NCI-H524 (cell line): ENCODE data around the gene CRB1.

Experiments used
- DNase-seq, 2 experiments: peaks; one replicate each; lab custom pipeline; 2025; lab: John Stamatoyannopoulos, UW

CRB1 gene

DNA sequence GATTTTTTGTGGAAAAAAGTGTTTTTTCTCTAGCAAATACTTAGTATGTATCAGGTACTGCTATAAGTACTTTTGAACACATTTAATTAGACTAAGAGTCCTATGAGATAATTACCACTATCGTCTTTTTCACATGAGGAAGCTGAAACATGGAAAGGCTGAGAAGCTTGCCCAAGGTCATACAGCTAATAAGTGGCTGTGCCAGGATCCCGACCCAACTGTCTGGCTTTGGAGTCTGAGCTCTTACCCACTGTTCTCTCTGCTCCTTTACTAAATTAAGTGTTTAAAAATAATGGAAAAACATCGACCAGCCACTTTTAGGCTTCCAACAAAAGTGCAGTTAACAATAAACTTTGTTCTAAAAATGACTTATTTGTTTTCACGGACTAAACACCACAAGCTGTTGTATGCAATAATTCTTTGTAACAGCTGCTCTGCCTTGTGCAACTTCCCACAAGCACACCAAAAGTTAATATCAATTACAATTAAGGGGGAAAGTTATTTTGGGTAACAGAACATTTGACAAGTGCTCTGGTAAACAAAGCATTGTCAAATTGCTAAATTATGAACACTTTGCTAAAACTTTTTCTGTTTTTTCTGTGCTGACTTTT, 75.7 kb downstream of the CRB1 start:
- no peak for DNase-seq

DNA sequence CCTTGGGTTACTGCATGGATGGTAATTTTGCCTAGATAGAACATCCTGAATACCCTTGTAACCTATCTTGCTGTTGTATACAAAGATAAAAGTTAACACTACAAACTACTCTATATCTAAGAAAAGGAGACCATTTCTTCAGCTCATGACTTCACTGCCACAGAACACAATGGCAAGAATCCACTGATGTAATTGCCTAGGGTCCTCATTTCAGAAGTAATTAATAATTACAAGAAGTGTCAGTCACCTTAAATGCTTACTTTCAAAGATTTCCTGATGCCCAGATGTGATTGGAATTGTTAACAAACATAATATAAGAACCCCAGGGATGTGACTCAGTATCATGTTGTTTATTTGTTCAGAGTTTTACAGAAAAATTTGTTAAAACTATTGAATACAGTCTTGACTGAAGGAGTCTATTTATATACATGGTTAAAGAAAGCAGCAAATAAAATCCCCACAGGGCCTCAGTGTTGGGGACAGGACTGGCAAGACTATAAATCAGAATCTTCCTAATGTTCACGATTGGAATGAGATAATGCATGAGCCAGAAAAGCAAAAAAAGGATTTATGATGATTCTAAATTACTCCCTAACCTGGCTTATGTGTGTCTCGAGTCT, 83.9 kb downstream of the CRB1 start:
- DNase-seq: no peak

DNA sequence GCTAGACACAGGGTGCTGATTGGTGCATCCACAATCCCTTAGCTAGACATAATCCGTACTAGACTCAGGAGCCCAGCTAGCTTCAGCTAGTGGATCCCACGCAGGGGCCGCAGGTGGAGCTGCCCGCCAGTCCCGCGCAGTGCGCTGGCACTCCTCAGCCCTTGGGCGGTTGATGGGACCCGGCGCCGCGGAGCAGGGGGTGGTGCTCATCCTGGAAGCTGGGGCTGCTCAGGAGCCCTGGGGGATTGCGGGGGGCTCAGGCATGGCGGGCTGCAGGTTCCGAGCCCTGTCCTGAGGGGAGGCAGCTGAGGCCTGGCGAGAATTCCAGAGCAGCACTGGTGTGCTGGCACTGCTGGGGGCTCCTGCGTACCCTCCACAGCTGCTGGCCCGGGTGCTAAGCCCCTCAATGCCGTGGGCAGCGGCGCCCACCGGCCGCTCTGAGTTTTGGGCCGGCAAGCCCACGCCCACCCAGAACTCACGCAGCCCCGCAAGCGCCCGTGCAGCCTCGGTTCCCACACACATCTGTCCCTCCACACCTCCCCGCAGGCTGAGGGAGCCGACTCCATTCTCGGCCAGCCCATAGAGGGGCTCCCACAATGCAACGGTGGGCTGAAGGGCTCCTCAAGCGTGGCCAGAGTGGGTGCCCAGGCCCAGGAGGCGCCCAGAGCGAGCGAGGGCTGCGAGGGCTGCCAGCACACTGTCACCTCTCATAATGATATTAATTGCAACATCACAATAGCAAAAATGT, 87.4 kb downstream of the CRB1 start:
- no peak for DNase-seq

DNA sequence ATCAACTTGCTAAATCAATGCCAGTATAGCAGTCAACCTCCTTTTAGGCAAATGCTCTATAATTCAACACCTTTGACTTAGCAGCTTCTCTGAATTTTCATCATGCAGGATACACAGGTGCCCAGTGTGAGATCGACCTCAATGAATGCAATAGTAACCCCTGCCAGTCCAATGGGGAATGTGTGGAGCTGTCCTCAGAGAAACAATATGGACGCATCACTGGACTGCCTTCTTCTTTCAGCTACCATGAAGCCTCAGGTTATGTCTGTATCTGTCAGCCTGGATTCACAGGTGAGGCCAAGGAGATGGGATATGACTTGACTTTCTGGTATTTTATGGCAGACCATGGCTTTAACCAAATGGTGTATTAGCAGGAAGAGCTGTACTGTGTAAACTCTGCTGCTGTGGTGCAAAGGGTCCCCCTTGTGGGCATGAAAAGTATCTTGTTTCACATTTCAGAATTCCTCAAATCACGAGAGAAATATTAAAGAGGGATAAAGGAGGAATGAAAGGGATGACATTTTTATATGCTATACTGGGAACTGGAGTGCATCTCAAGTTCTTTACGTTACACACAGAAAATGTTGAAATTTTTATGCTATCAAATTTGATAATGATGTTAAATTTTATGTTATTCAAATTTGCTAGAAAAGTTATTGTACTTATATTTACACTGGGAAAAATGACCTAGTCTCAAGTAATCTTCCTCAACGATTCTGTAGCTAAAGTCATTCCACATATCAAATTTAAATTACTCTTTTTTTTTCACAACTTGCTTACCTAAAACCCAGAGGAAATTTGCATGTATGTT, 88.9 kb downstream of the CRB1 start:
- peak; percentile 11 to 69 for DNase-seq

DNA sequence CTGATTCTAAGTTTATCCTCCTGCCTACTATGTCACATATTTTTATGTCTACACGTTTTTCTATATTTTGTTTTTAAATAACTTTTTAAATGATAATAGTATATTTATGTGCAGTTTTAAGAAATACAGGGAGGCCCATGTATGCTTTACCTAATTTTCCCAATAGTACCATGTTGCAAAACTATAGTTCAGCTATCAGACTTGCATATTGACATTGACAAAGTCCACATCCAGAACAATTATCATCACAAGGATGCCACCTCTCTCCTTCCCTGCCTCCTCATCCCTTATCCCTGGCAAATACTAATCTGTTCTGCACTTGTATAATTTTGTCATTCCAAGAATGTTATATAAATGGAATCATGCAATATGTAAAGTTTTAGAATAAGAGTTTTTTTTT, 90.9 kb downstream of the CRB1 start:
- DNase-seq: no peak

DNA sequence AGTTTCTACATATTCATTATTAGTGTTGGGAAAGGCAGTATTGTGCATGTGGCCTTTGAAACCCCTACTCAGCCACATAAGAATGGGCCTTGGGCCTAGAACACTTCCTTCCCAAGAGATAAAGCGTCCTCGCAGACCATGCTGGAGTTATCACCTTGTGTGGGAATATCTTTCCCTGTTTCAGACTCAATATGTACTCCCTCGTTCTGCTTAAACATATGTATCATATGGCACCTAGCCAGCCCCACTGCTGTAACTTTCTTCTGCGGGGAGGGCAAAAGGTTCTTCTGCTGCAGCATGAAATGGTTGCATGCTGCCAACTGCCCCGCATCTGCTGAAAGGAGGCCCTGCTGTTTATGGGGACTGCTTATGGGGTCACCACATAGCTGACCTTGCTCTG, 92.0 kb downstream of the CRB1 start:
- DNase-seq: no peak

DNA sequence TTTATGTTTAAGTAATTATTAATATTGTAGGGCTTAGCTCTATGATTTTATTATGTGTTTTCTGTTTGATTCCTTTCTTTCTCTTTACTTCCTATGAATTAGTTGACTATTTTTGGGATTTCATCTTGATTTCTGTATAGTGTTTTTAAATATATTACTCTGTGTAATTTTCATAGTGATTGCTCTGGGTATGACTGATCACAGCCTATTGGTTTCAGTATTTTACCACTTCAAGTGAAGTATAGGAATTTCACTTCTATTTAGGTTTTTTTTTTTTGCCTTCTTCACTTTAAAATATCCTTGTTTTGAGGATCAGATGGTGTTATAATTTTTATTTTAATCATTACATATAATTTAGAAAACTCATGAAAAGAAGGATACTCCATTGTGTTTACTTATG, 94.8 kb downstream of the CRB1 start:
- DNase-seq: no peak

DNA sequence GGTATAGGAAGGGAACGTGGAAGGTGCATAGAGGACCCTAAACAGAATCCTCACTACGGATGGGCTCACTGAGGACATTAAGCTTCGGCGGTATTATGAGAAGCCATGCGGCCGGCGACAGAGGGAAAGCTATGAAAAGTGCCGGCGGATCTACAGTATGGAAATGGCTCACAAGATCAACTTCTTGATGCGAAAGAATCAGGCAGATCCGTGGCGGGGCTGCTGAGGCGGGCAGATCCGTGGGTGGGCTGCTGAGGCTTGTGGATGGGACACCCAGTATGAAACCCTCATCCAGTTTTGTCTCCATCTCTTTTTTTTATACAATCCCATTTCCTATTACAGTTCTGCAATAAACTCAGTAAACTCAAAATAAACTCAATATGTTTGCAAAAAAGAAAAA, 95.8 kb downstream of the CRB1 start:
- no peak for DNase-seq

DNA sequence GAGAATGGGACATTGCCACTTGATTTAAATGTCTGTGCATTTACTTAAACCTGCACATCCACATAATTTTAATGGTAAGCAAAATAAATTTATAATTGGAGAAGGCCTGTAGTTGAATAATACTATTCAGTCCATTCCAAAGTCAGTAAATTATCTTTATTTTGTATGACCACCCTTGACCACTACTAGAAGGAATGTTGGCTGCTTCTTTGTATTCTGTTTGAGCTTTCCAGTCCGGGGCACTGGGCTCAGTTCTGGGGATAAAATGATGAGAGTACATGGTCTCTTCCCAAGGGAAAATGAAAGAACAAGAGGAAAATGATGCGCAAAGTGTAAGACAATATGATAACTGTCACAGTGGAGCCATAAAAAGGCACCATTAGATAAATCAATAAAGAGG, 98.9 kb downstream of the CRB1 start:
- DNase-seq: no peak

DNA sequence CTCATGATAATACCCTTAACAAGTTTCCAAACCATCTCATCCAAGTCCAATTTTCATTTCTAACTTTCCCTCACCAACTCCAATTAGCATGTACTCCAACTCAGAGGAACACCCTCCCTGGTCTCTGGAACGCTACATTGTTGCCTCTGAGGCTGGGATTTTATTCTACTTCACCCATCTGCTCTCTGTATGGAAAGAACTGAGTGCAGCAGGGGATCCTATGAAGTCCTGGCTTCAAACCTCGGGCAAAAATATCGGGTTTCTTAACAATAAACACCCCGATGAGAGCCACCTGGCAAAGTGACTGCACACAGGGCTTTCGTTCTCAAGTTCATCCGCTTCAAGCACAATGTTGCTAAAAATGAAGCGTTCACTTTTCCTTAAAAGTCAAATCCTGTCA, 99.6 kb downstream of the CRB1 start:
- DNase-seq: peak in 1 of 2 experiments; percentile 59

DNA sequence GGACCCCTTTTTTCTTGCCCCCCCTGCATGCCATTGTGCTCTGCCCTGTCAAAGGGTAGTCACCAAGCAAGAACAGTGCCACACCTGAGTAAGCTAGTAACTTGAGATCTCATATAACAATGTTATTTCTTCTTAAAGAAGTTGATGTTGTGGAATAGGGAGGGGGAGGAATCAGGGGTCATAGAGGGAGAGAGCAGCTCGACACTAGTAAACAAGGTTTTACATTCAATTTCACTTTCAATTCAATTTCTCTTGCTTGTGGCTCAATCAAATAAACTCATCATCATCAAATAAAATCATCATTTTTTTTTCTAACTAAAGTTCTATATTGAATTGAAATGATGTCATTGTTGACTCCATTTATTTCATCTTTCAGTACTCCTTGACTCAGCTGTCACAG, 106.4 kb downstream of the CRB1 start:
- no peak for DNase-seq

DNA sequence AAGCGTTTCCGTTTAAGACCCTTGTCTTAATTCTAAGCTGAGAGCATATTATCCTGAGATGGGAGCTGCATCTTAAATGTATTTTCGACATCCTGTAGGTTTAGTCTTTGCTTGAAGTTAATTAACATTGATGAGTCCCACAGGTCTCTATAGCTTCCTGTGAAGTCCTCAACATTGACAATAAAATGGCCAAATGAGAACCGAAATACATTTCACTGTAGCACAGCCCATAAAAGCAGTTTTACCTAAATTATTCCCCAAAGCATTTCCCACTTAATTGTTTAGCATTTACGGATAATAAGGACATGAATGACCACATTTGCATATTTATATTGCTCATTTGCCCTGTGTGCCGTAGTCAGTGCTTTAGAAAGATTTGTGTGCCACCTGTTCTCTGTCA, 116.4 kb downstream of the CRB1 start:
- peak in 1 of 2 experiments; percentile 9 for DNase-seq

DNA sequence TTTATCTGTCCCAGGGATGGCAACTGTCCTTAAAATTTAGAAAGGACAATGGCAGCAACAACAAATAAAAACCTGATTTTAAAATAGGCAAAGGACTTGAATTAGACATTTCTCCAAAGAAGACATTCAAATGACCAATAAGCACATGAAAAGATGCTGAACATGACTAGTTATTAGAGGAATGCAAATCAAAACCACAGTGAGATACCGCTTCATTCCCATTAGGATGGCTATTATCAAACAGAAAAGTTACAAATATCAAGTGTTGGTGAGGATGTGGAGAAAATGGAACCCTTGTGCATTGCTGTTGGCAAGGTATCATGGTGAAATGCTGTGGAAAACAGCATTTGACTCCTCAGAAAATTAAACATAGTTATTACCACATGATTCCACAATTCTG, 120.7 kb downstream of the CRB1 start:
- no peak for DNase-seq

DNA sequence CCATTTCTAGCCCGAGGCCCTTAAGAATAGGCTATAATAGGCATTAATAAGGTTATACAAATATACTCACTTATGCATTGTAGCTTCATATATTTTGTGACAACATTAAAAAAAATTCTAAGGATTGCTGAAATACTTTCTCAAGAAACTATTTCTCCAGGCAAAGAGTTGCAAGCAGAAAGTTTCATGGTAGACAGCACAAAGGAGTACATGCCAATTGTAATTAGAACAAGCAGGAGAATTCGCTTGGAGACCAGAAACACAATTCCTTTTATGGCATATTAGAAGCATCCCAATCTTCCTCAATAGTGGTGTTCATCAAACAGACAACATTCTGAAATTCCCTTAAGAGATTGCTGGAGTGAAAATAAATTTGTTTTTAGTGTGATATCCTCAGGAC, 122.8 kb downstream of the CRB1 start:
- no peak for DNase-seq

DNA sequence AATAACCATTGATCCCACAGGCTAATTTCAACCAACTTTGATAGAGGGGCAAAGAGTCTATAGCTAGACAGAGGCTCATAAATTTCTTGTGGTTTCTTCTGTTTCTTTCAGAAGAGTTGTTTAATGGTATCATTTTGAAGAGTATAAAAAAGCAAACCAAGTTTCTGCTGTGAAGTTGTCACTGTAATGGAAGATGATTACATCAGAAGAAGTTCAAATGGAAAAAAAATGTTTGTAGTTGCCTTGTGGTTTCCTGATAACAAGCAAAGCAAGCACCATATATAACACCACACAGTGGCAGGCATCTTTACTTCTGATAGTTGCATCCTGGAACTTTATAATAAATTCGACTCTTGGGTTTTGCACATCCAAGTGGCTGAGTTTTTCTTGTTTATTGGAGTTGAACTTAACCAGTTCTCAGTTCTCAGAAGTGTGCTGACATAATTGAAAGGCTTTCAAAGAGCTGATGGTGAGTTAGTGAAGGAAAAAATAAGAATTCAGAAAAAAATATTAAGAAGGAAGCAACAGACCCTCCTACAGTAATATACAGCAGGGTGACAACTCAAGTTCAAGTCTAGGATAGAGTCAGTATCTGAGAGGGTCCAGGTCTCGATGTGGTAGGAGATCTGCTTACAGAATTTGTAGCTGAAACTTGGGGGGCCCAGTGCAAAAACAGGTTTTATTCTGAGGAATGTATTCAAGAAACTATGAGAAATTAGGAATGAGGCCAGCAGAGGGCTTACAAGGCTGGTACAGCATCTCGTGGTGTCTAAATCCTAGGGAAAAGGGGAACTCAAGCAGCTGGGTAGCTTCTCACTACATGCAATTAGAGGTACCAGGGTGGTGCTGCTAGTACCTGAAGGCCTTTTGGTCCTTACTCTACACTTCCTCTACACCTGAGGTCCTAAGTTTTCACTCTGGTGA, 123.5 kb downstream of the CRB1 start:
- DNase-seq: no peak

DNA sequence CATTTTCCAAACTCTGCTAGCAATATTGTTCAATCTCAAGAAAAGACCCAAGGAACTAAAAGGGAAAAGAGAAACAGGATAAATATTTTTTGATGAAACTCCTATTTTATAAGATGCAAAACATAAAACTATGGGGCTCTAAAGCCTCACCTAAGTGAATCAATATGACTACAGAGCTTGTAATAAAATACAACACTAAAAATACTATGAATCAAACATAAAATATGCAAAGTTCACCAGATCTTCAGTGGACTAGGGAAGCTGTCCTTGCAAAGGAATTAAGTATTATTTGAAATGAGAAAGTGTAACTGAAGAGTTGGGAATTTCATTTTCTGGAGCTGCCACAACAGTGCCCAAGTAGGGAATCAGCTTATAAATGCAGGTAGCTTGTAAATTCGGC, 124.5 kb downstream of the CRB1 start:
- DNase-seq: no peak

DNA sequence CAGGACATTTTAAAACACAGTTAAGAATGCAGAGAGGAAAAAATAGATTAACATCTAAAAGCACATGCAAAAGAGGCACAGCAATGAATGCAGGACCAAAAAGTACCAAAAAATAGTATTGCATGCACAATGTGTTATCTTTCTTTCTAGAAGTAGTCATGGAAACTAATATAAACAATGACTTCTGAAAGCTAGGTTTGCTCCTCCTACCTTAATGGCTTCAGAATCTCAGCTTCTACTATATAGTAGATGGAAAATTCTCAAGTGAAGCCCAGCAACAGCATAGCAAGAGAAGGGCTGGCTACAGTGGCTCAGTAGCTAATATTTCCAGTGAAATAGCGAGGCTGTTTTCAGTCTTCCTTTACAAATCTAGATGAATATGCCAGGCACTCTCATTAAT, 125.1 kb downstream of the CRB1 start:
- no peak for DNase-seq

DNA sequence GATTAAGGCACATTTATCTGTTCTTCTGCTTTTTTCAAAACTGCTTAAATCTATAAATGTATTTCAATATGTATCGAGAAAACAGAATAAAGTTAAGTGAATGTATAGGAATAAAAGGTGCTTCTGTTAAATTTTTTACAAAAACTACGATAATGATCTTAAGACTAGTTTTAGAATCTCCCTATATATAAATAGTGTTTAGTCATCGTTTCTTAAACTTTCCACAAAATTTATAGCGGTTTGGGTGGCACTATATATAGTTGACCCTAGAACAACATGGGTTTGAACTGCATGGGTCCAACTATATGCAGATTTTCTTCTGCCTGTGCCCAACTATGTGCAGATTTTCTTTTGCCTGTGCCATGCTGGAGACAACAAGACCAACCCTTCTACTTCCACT, 125.7 kb downstream of the CRB1 start:
- no peak for DNase-seq

DNA sequence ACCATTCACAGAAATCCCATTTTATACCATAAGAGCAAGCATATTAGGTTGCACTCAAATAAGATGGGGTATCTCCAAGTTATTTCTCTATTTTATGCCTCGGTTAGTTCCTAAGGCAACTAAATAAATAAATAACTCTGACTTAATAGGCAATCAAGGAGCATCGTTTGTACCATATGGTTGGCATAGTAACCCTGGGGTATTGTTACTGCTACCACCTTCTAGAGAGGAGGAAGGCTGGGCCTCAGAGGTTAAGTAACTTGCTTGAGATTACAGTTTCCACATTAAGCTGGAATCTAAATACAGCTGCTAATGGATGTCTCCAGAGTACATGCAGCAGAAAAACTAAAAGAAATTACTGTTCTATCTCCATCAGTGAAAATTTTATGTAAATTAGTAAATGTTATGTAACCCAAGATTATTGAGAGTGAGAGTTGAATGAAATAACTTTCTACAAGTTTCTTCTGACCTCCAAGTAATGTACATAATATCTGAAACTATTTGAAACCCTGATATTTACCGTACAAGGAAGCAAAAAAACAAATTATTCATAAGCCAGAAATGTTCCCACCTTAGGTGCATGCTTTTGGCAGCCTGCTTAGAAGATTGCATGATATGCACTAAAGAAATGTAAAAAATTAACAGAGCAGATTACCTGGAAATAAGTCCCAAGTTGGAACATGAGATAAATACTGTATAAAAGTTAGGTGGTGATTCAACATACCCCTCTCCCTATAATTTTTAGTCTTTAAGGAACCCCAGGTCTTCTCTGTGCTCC, 127.0 kb downstream of the CRB1 start:
- peak in 1 of 2 experiments; percentile 2 for DNase-seq

DNA sequence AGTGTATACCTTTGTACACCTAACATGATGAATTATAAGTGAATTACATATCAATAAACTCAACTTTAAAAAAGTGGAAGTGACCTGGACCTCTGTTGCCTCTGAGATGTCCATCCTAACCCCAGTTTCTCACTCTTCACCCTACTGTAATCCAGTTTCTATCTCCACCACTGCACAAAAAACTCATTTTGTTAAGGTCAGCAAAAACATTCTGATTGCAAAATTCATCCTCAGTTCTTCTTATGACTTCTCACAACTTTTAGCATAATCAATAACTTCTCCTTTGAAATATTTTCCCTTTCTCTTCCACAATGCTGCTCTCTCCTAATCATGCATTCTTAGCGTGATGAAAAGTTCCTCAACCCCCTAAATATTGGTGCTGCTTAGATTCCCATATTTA, 129.8 kb downstream of the CRB1 start:
- no peak for DNase-seq
